Neuron (in vitro differentiated cells): ENCODE results near the gene NPHP1.
A peak's percentile ranks its signal among the peaks of the same experiment; 100 is the strongest.
"Not testable (repeated sequence)": the region's sequence is repeated elsewhere in the genome, so short reads cannot be mapped to it uniquely, and the experiment has no call there.

Experiments
- H2AFZ ChIP-seq: one replicate; pipeline ENCODE4 v1.6.1; 2013; ENCODE audit warnings: low read depth, mild to moderate bottlenecking, inconsistent platforms, low read length, moderate library complexity
- H3K27me3 ChIP-seq: one replicate; pipeline ENCODE4 v1.6.1; 2013; ENCODE audit warnings: low read length; ENCODE audit not compliant: insufficient read depth
- H3K36me3 ChIP-seq: one replicate; pipeline ENCODE4 v1.6.1; 2013; ENCODE audit warnings: low read length; ENCODE audit not compliant: insufficient read depth
- H3K4me1 ChIP-seq: one replicate; pipeline ENCODE4 v1.6.1; 2013; ENCODE audit warnings: low read length; ENCODE audit not compliant: insufficient read depth
- H3K4me3 ChIP-seq: 2 replicates; pipeline ENCODE4 v1.5.1; 2013; ENCODE audit warnings: mild to moderate bottlenecking, low read length, moderate library complexity
- H3K9me3 ChIP-seq: one replicate; pipeline ENCODE4 v1.6.1; 2013; ENCODE audit warnings: low read length

NPHP1 gene

DNA sequence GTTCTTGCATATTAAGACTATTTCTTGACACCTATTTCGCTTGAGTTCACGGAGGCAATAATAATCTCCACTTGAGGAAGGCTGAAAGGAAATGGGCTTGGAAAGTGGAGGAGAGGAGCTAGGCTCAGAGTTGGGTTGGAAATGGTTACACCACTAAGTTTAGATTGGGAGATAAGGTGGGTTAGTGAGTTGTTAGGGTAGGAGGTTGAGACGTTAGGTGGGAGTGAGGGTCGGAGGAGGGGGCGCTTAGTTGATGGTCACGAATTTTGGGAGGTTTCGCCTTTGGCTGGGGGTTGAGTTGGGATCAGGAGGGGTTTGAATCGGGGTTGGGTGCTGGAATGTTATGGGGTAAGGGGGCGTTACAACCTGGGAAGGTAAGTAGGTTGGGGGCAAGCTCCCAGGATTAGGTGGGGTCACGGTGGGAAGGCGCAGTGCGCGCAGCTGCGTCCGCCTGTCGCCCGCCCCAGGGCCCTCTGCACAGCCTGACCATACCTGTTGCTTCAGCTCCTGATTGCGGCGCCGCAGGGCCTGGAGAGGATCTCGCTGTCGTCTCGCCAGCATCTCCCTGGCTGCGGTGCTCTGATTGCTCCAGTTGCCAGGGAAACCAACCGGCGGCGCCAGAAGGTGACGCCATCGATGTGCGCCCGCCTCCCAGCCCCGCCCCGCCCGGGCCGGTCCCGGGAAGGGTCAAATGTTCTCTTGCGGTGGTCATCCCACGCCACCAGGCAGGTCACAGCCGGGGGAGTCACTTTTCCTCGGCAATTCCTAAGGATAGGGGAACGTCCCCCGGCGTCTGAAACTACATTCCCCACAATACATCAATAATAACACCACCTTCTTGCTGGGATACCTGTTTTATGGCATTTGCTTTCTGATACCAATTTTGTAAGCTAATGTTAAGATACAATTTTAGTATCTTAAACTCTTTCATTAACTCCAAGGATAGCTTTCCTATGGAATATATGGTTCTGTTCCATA, at the start of gene NPHP1:
TSS of gene NPHP1 (minus strand) at position 606 of the 978 bp plus-strand sequence. CDS start at position 561, 45 bp downstream.
- no peaks in the 10 kb centered on the region for H3K9me3 ChIP-seq
- H3K36me3 ChIP-seq = no peaks in the 10 kb centered on the region
- H3K27me3 ChIP-seq = peaks cover 6% of the 10 kb centered on the region
- peaks cover 5% of the 10 kb centered on the region for H3K4me1 ChIP-seq
- peak within 1 kb of the TSS; percentile 97 for H3K4me3 ChIP-seq
- H2AFZ ChIP-seq = peak within 1 kb of the TSS; percentile 99

DNA sequence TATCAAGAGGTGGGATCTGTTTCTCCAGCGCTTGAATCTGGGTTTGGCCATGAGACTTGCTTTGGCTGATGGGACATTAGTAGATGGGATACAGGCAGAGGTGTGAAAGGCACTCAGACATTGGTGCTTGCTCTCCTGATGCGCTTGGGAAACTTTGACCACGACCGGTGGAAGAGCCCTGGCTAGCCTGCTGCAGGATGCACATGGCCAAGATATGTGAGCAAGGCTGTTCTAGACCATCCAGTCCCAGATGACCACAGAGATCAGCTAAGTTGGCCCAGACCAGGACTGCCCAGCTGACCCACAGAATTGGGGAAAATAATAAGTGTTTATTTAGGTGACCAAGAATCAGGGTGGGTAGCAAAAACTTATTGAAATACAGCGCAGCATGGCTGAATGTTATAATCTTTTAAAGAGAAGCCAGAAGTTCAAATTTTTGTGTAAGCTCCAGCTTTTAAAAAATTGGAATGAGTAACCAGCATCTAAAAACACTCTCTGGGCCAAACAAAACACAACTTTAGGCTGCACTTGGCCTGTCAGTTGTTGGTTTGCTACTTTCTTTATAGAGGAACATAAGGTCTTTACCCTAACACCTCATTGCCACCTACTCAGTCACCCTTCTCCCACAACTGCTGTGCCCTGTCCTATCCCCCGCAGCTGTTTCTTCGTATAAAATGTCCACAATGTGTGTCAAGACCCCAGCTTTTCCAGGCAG, 43.4 kb upstream of the NPHP1 start:
- H3K9me3 ChIP-seq, H3K4me3 ChIP-seq, H3K36me3 ChIP-seq, H3K4me1 ChIP-seq, H3K27me3 ChIP-seq, H2AFZ ChIP-seq: not testable (repeated sequence)

DNA sequence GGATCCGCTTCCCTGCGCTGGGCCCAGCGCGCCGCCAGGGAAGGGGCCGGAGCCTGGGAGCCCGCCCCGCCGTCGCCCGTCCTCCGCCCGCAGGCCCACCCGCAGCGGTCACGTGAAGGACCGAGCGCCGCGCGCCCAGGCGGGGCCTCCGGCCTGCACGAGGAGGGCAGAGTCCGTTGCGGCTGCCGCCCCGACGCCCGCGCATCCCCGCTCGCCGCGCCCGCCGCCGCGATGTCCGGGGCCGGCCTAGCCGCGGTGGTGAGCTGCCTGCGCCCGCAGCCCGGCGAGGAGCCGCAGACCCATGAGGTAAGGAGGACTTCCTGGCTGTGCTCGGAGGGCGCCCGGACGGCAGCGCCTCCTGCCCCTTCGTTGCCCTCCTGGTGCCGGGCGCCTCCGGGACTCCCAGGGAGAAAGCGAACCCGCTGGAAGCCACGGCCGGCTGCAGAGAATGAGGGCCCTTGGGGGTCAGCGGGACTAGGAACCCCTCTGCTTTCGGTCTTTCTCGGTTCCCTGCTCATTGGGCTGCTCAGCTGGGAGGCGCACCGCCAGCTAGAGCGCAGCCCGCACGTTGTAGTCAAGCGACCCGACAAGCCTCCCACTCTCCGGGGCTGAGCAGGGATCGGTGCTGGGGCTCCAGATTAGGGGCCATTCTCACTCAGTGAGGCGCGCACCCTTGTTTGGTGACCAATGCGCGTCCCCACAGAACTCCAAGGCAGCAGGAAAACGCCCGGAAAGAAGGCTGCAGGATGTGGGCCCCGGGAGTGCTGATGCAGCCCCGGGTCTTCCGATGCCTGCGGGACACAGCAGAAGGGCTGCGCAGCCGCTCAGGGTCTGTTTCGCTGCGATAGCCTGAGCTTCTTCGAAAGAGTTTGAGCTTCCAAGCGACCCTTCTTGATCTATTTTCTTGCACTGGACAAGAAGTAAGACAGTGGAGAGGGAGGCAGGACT, 40.9 kb upstream of the NPHP1 start:
- H3K9me3 ChIP-seq, H3K36me3 ChIP-seq, H3K4me1 ChIP-seq, H2AFZ ChIP-seq, H3K27me3 ChIP-seq, H3K4me3 ChIP-seq: not testable (repeated sequence)

DNA sequence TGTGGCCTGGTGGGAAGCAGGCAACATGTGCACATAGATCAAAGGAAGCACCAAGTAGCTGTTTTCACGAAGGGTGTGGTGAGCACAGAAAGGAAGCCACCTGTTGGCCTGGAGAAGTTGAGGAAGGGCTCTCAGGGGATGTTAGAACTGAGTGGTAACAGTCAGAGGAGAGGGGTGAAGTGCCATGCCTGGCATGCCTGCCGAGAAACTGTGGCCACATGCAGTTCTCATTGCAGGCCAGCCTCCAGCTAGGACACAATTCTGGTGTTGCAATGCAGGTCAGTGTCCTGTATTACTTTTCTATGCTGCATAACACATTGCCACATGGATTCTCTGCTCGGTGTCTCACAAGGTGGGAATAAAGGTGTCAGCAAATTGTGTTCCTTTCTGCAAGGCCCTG, 38.5 kb upstream of the NPHP1 start:
- H3K9me3 ChIP-seq, H3K4me3 ChIP-seq, H3K27me3 ChIP-seq, H2AFZ ChIP-seq, H3K36me3 ChIP-seq, H3K4me1 ChIP-seq: not testable (repeated sequence)

DNA sequence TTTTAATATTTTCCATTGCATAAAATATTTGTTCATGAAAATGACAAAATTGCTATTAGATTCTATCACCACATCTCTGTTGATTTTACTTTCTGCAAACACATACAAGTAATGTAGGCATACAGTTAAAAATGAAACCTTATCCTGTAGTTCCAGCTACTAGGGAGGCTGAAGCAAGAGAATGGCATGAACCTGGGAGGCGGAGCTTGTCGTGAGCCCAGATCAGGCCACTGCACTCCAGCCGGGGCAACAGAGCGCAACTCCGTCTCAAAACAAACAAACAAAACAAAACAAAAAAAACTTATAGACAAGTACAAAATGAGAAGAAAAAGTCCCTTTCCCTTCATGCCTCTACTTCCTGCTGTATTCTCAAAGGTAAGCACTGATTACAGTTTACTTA, 29.7 kb upstream of the NPHP1 start:
- H3K9me3 ChIP-seq, H3K4me3 ChIP-seq, H3K4me1 ChIP-seq, H2AFZ ChIP-seq, H3K27me3 ChIP-seq, H3K36me3 ChIP-seq: not testable (repeated sequence)

DNA sequence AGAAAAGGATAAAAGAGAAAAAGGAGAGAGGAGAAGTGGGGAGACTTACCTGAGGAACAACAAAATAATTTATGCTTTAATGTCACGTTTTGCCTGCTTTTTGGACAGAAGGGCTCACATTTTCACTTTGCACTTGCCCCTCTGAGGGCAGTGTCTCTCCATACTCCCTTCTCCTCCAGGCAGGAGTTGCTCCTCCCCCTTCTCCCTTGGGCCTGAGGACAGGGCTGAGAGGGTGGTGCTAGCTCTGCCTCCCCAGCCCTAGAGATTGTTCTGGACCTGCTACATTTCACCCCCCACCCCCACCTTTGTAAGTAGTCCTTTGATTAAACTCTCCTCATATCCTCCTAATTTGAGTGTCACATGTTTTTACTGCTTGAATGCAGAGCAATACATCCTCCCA, 25.1 kb upstream of the NPHP1 start:
- H3K36me3 ChIP-seq, H3K4me1 ChIP-seq, H3K27me3 ChIP-seq, H2AFZ ChIP-seq, H3K4me3 ChIP-seq, H3K9me3 ChIP-seq: not testable (repeated sequence)

DNA sequence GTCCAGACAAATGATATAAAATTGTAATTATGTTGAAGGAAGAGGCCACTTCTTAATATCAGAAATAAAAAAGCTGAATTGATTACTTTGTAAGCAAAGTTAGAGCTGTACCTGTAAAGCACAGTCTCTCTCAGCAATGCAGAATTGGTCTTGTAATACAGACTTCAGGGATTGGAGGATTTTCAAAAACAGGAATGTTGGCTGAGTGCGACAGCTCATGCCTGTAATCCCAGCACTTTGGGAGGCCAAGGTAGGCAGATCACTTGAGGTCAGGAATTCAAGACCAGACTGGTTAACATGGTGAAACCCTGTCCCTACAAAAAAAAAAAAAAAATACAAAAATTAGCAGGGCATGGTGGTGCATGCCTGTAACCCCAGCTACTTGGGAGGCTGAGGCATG, 17.8 kb upstream of the NPHP1 start:
- H2AFZ ChIP-seq, H3K36me3 ChIP-seq, H3K27me3 ChIP-seq, H3K4me3 ChIP-seq, H3K4me1 ChIP-seq, H3K9me3 ChIP-seq: not testable (repeated sequence)

DNA sequence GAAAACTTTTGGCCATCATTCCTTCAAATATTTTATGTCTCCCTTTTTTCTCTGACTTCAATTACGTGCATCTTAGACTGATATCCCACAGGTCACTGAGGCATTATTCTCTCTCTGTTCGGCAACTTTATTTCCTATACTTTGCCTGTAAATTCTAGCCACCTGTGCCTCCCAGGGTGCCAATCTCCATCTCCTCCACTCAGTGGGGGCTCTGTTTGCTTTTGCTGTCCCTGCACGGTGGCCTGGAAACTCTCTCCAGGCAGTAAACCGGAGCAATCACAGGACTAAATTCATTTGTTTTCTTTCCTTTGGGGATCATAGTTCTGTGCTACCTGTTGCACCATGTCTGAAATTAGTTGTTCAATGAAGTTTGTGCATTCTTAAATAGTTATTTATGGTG, 17.1 kb upstream of the NPHP1 start:
- no peak overlapping the region for H2AFZ ChIP-seq
- no peak overlapping the region for H3K4me3 ChIP-seq
- peaks cover 6% of the 10 kb centered on the region for H3K27me3 ChIP-seq
- no peaks in the 10 kb centered on the region for H3K4me1 ChIP-seq
- H3K36me3 ChIP-seq = no peaks in the 10 kb centered on the region
- no peaks in the 10 kb centered on the region for H3K9me3 ChIP-seq

DNA sequence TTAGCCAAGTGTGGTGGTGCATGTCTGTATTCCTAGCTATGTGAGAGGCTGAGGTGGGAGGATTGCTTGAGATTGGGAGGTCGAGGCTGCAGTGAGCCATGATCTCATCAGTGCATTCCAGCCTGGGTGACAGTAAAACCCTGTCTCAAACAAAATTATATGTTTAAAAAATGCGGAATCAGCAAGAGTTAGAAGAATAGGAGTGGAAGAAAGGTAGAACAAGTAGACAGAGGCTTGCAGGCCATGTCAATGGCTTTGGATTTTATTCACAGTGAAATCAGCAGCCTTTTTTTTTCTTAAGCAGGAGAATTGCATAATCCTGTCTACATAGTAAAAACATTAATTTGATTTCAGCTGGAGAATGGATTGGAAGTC, 15.4 kb upstream of the NPHP1 start:
- H3K36me3 ChIP-seq = no peaks in the 10 kb centered on the region
- no peaks in the 10 kb centered on the region for H3K4me1 ChIP-seq
- no peak overlapping the region for H3K4me3 ChIP-seq
- peaks cover 10% of the 10 kb centered on the region for H3K27me3 ChIP-seq
- no peaks in the 10 kb centered on the region for H3K9me3 ChIP-seq
- no peak overlapping the region for H2AFZ ChIP-seq

DNA sequence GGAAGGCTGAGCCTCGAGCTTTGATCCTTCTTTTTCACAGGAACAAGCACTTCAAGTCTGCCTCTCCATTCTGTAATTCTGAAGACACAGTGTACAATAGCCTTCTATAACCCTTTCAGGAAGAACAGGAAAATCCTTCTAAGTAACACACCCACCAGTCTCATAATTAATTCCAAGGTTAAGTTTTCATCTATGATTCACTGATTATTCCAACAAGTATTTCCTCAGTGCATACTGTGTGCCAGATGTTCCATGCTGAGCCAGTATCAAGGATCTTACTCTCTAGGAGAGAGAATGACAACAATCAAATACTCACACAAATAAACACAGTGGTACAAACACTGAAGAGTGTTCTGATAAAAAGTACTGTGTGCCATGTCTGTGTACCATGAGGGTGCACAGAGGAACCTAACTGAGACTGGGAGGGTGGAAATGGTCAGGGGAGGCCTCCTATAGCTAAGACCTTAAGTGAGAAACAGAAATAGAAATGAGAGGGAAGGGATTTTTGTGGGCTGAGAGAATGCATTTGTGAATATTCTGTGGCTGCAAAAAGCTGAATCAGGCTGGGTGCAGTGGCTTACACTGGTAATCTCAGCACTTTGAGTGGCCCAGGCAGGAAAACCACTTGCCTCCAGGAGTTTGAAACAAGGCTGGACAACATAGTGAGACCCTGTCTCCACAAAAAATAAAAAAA, 14.8 kb upstream of the NPHP1 start:
- no peaks in the 10 kb centered on the region for H3K9me3 ChIP-seq
- H3K36me3 ChIP-seq = no peaks in the 10 kb centered on the region
- H2AFZ ChIP-seq = no peak overlapping the region
- H3K4me1 ChIP-seq = no peaks in the 10 kb centered on the region
- H3K4me3 ChIP-seq = no peak overlapping the region
- peaks cover 10% of the 10 kb centered on the region for H3K27me3 ChIP-seq

DNA sequence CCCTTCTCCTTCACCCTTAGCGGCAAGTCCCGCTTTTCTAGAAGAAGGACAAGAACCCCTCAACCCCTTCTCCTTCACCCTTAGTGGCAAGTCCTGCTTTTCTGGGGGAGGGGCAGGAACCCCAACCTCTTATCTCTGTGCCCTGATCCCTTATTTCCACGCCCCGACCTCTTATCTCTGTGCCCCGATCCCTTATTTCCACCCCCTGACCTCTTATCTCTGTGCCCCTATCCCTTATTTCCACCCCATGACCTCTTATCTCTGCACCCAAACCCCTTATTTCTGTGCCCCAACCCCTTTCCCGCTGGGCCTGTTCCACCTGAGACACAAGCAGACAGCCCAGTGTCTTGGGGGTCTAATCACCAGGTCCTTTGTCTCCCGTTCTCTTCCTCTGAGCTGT, 14.1 kb upstream of the NPHP1 start:
- H3K27me3 ChIP-seq = peaks cover 10% of the 10 kb centered on the region
- not testable (repeated sequence) for H2AFZ ChIP-seq, H3K36me3 ChIP-seq, H3K9me3 ChIP-seq, H3K4me1 ChIP-seq, H3K4me3 ChIP-seq

DNA sequence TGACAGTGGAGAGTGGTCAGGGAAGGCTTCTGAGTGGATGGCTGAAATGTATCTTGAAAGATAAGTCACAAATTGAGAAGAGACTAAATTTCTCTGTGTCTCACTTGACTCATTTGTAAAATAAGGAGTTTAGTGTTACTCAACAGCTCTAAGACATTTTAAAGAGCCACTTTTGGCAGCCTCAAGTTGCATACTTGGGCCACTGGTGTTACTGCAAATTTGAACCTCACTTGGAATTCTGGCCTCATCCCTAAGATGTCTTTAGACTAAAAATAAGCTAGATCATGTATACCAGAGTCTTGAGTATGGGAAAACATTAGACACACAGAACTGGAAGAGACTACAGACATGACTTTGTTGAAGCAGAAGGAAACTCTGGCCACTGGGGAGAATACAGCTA, 12.0 kb upstream of the NPHP1 start:
- H3K4me1 ChIP-seq = no peaks in the 10 kb centered on the region
- H3K4me3 ChIP-seq = no peak overlapping the region
- H3K36me3 ChIP-seq = no peaks in the 10 kb centered on the region
- peaks cover 10% of the 10 kb centered on the region for H3K27me3 ChIP-seq
- no peaks in the 10 kb centered on the region for H3K9me3 ChIP-seq
- no peak overlapping the region for H2AFZ ChIP-seq
